Endothelial cell (in vitro differentiated cells): ENCODE measurements around the gene MARCHF6. TPM values are rescaled to one million over a fixed set of nuclear protein-coding genes. Genes with fewer than 3 reads are reported as not detected.

ENCODE experiments used
- DNase-seq: peaks from one replicate; pipeline ENCODE4 v3.0.0; 2021; ENCODE audit warnings: low spot score
- H3K27ac Mint-ChIP-seq: one replicate; pipeline ENCODE4 v1.8.0; 2021; ENCODE audit warnings: mixed read lengths, inconsistent platforms; ENCODE audit not compliant: unreplicated experiment
- H3K27me3 Mint-ChIP-seq: one replicate; pipeline ENCODE4 v1.8.0; 2021; ENCODE audit warnings: mild to moderate bottlenecking, moderate library complexity, mixed read lengths, inconsistent platforms; ENCODE audit not compliant: unreplicated experiment
- H3K36me3 Mint-ChIP-seq: one replicate; pipeline ENCODE4 v1.8.0; 2021; ENCODE audit warnings: mild to moderate bottlenecking, low read depth, mixed read lengths, inconsistent platforms; ENCODE audit not compliant: unreplicated experiment
- H3K4me1 Mint-ChIP-seq: one replicate; pipeline ENCODE4 v1.8.0; 2021; ENCODE audit warnings: mild to moderate bottlenecking, mixed read lengths, inconsistent platforms; ENCODE audit not compliant: unreplicated experiment
- H3K4me3 Mint-ChIP-seq: one replicate; pipeline ENCODE4 v1.8.0; 2021; ENCODE audit warnings: mild to moderate bottlenecking, mixed read lengths, inconsistent platforms; ENCODE audit not compliant: unreplicated experiment
- H3K9me3 Mint-ChIP-seq: one replicate; pipeline ENCODE4 v1.8.0; 2021; ENCODE audit warnings: mixed read lengths, inconsistent platforms; ENCODE audit not compliant: unreplicated experiment
- CTCF ChIP-seq: fragments of 200-600 bp; sonication (generic); IDR thresholded peaks from one replicate; pipeline ENCODE4 v1.5.0; 2021; ENCODE audit warnings: antibody characterized with exemption; ENCODE audit not compliant: unreplicated experiment
- total RNA-seq: library from RNA; stranded (reverse); fragmentation: NEBNext Ultra II Directional; extraction: Animal tissue kit (Norgen Biotek cat#: 25700); gene quantifications from one replicate; pipeline ENCODE4 v1.2.1, GENCODE V29; 2021; ENCODE audit not compliant: unreplicated experiment

The MARCHF6 gene
- total RNA-seq, 1 donor from 2014 or later: 162 TPM

DNA sequence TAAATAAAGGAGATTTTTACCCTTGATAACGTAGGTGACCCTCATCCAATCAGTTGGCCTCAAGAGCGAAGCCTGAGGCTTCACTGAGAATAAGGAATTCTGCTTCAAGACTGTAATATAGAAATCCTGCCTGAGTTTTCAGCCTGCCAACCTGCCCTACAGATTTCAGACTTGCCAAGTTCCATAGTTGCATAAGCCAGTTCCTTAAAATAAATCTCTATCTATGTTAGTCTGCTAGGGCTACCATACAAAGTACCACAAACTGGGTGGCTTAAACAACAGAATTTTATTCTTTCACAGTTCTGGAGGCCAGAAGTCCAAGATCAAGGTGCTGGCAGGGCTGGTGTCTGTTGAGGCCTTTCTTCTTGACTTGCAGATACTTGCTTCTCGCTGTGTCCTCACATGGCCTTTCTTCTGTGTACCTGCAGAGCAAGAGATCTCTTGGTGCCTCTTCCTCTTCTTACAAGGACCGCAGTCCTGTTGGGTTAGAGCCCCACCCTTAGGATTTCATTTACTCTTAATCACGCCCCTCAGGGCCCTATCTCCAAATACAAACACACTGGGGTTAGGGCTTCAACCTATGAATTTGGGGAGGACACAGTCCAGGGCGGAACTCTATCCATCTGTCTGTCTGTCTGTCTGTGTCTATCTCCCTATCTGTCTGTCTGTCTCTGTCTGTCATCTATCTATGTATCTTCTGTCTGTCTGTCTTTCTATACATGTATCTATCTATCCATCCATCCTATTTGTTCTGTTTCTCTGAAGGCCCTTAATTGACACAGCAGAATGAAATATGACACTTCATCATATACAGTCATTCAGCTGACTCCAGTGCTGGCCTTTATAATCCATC lies 28.8 kb upstream of the MARCHF6 start:
- no peak overlapping the region for H3K27ac Mint-ChIP-seq
- H3K27me3 Mint-ChIP-seq: peaks cover 1% of the 10 kb centered on the region

GRCh38 chr5:10328323-10328722 lies 25.2 kb upstream of the MARCHF6 start:
- Mint-ChIP-seq H3K4me3 (no peak overlapping the region), H3K36me3 (no peaks in the 10 kb centered on the region), H3K4me1 (peaks cover 24% of the 10 kb centered on the region), H3K27ac (no peak overlapping the region), H3K9me3 (no peaks in the 10 kb centered on the region), H3K27me3 (peaks cover 7% of the 10 kb centered on the region)
- DNase-seq: no peak
- no peak for TF ChIP-seq CTCF

More for the DNA sequence above, 28.8 kb upstream of the MARCHF6 start:
- Mint-ChIP-seq H3K36me3 (no peaks in the 10 kb centered on the region), H3K9me3 (no peaks in the 10 kb centered on the region), H3K4me1 (peaks cover under 1% of the 10 kb centered on the region), H3K4me3 (no peak overlapping the region)
- no peak for DNase-seq
- TF ChIP-seq CTCF: no peak

GRCh38 chr5:10329446-10329819 lies 24.1 kb upstream of the MARCHF6 start:
- Mint-ChIP-seq H3K27me3 (peaks cover 11% of the 10 kb centered on the region), H3K27ac (no peak overlapping the region), H3K9me3 (no peaks in the 10 kb centered on the region), H3K4me3 (no peak overlapping the region), H3K36me3 (no peaks in the 10 kb centered on the region), H3K4me1 (peaks cover 24% of the 10 kb centered on the region)
- no peak for DNase-seq
- TF ChIP-seq CTCF: no peak

DNA sequence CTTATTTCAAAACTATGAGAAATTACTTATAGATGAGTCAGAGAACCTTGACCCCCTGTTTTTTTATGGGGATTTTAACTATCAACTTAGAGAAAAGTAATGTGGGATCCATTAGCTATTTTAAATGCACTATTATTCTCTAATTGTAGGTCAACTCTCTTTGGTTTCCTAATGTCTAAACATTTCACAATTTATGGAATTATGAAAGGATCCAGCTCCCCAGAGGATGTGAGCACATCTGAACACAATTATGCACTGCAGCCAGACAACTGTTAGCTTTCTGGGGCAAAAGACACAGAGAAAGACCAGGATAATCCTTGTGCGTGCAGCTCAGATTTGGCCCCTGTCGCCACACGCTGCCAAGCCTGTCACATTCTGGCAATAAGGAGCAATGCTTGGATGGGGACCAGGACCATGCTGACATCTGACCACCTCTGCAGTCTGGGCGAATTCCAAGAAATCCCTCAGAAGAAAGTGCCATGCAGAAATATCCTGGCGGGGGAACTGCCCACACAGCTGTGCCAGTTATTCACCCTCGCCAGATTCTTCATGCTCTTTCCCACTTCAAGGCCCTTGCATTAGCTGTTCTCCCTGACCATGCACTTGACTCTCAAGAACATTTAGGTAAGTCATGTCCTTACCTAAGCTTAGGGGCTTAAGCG lies 23.5 kb upstream of the MARCHF6 start:
- no peak for TF ChIP-seq CTCF
- no peak for DNase-seq
- no peak overlapping the region for H3K27ac Mint-ChIP-seq
- peaks cover 26% of the 10 kb centered on the region for H3K4me1 Mint-ChIP-seq
- no peaks in the 10 kb centered on the region for H3K36me3 Mint-ChIP-seq
- H3K27me3 Mint-ChIP-seq: peaks cover 13% of the 10 kb centered on the region
- no peak overlapping the region for H3K4me3 Mint-ChIP-seq
- no peaks in the 10 kb centered on the region for H3K9me3 Mint-ChIP-seq
